ENCODE measurements around the gene NCEH1.

DNA sequence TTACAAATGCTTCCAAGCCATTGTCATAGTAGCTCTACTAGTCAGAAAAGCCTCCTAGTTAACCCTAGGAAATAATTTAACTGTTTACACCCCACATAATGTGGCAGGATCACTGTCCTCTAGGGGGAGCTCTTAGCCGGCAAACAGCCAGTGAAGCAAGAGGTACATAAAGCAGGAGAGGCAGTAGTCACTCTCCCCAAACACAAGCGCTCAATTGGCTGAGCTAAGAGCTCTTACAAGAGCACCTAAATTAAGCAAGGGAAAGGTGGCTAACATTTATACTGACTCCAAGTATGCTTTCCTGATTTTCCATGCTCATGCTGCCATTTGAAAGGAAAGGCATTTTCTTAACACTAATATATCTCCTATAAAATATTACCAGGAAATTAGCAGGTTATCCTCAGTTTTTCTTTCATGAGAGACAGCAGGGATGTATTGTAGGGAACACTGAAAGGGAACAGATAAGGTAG lies 37.6 kb downstream of the NCEH1 start:
- TF ChIP-seq SOX15 (CRISPR knock-in tag; IDR thresholded peaks at IDR 0.05), result no peak
- TF ChIP-seq ELF4 (CRISPR knock-in tag; IDR thresholded peaks at IDR 0.05; ENCODE audit: low read depth), result no peak
- TF ChIP-seq, protein P1, sequence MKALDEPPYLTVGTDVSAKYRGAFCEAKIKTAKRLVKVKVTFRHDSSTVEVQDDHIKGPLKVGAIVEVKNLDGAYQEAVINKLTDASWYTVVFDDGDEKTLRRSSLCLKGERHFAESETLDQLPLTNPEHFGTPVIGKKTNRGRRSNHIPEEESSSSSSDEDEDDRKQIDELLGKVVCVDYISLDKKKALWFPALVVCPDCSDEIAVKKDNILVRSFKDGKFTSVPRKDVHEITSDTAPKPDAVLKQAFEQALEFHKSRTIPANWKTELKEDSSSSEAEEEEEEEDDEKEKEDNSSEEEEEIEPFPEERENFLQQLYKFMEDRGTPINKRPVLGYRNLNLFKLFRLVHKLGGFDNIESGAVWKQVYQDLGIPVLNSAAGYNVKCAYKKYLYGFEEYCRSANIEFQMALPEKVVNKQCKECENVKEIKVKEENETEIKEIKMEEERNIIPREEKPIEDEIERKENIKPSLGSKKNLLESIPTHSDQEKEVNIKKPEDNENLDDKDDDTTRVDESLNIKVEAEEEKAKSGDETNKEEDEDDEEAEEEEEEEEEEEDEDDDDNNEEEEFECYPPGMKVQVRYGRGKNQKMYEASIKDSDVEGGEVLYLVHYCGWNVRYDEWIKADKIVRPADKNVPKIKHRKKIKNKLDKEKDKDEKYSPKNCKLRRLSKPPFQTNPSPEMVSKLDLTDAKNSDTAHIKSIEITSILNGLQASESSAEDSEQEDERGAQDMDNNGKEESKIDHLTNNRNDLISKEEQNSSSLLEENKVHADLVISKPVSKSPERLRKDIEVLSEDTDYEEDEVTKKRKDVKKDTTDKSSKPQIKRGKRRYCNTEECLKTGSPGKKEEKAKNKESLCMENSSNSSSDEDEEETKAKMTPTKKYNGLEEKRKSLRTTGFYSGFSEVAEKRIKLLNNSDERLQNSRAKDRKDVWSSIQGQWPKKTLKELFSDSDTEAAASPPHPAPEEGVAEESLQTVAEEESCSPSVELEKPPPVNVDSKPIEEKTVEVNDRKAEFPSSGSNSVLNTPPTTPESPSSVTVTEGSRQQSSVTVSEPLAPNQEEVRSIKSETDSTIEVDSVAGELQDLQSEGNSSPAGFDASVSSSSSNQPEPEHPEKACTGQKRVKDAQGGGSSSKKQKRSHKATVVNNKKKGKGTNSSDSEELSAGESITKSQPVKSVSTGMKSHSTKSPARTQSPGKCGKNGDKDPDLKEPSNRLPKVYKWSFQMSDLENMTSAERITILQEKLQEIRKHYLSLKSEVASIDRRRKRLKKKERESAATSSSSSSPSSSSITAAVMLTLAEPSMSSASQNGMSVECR (CRISPR knock-in tag; IDR thresholded peaks at IDR 0.05; ENCODE audit: borderline replicate concordance), result no peak
- TF ChIP-seq NFYB (CRISPR knock-in tag; conservative IDR thresholded peaks at IDR 0.05; ENCODE audit: low read depth), result no peak
- TF ChIP-seq, protein P2, sequence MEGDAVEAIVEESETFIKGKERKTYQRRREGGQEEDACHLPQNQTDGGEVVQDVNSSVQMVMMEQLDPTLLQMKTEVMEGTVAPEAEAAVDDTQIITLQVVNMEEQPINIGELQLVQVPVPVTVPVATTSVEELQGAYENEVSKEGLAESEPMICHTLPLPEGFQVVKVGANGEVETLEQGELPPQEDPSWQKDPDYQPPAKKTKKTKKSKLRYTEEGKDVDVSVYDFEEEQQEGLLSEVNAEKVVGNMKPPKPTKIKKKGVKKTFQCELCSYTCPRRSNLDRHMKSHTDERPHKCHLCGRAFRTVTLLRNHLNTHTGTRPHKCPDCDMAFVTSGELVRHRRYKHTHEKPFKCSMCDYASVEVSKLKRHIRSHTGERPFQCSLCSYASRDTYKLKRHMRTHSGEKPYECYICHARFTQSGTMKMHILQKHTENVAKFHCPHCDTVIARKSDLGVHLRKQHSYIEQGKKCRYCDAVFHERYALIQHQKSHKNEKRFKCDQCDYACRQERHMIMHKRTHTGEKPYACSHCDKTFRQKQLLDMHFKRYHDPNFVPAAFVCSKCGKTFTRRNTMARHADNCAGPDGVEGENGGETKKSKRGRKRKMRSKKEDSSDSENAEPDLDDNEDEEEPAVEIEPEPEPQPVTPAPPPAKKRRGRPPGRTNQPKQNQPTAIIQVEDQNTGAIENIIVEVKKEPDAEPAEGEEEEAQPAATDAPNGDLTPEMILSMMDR (IDR thresholded peaks at IDR 0.05), result peak; percentile 84
